ENCODE results near the gene PACS2.

The PACS2 gene

GRCh38 chr14:105355850-105356604, 41.5 kb downstream of the PACS2 start:
- H2AFZ ChIP-seq (ENCODE audit: low read length), result no peak overlapping the region
- peaks cover 6% of the 10 kb centered on the region; the same call in 1 of the 2 replicates for H3K36me3 ChIP-seq (ENCODE audit: insufficient read depth, low read length)
- H4K20me1 ChIP-seq (ENCODE audit: insufficient read depth, low read length, poor library complexity, severe bottlenecking), result peaks cover 4% of the 10 kb centered on the region
- H3K79me2 ChIP-seq (ENCODE audit: insufficient read depth, low read length), result no peaks in the 10 kb centered on the region
- TF ChIP-seq CTCF (conservative IDR thresholded peaks at IDR 0.05; ENCODE audit: low read length) (no peak), EZH2phosphoT487 (IDR thresholded peaks at IDR 0.05; ENCODE audit: borderline replicate concordance) (no peak)
- H3K27me3 ChIP-seq (ENCODE audit: insufficient read depth, low read length, poor library complexity, severe bottlenecking), result no peaks in the 10 kb centered on the region
- H3K4me1 ChIP-seq (ENCODE audit: insufficient read depth, low read length, poor library complexity, severe bottlenecking), result peaks cover 4% of the 10 kb centered on the region
- no peaks in the 10 kb centered on the region for H3F3A ChIP-seq (ENCODE audit: low read depth)
- H3K4me3 ChIP-seq (ENCODE audit: low read length, poor library complexity, severe bottlenecking), result no peak overlapping the region
- no peak overlapping the region for H3K4me2 ChIP-seq (ENCODE audit: low read depth, low read length, poor library complexity, severe bottlenecking)
- H3K9me2 ChIP-seq (replicated peaks; ENCODE audit: low read depth, low read length), result no peaks in the 10 kb centered on the region
- no peak overlapping the region for H3K9ac ChIP-seq (ENCODE audit: low read depth, low read length, poor library complexity, severe bottlenecking)
- no peaks in the 10 kb centered on the region for H3K9me3 ChIP-seq (ENCODE audit: insufficient read depth, low read depth, low read length)

GRCh38 chr14:105356927-105357326, 42.4 kb downstream of the PACS2 start:
- peaks cover 3% of the 10 kb centered on the region; the same call in 1 of the 2 replicates for H3K36me3 ChIP-seq (ENCODE audit: insufficient read depth, low read length)
- no peak overlapping the region for H3K4me2 ChIP-seq (ENCODE audit: low read depth, low read length, poor library complexity, severe bottlenecking)
- H3K79me2 ChIP-seq (ENCODE audit: insufficient read depth, low read length), result no peaks in the 10 kb centered on the region
- peaks cover 2% of the 10 kb centered on the region for H3K4me1 ChIP-seq (ENCODE audit: insufficient read depth, low read length, poor library complexity, severe bottlenecking)
- no peaks in the 10 kb centered on the region for H3K9me2 ChIP-seq (replicated peaks; ENCODE audit: low read depth, low read length)
- no peak overlapping the region for H2AFZ ChIP-seq (ENCODE audit: low read length)
- no peak overlapping the region for H3K9ac ChIP-seq (ENCODE audit: low read depth, low read length, poor library complexity, severe bottlenecking)
- H3K27me3 ChIP-seq (ENCODE audit: insufficient read depth, low read length, poor library complexity, severe bottlenecking), result no peaks in the 10 kb centered on the region
- no peak overlapping the region for H3K4me3 ChIP-seq (ENCODE audit: low read length, poor library complexity, severe bottlenecking)
- peaks cover under 1% of the 10 kb centered on the region for H4K20me1 ChIP-seq (ENCODE audit: insufficient read depth, low read length, poor library complexity, severe bottlenecking)
- TF ChIP-seq CTCF (conservative IDR thresholded peaks at IDR 0.05; ENCODE audit: low read length), result no peak
- TF ChIP-seq EZH2phosphoT487 (IDR thresholded peaks at IDR 0.05; ENCODE audit: borderline replicate concordance), result no peak
- H3F3A ChIP-seq (ENCODE audit: low read depth), result no peaks in the 10 kb centered on the region
- H3K9me3 ChIP-seq (ENCODE audit: insufficient read depth, low read depth, low read length), result no peaks in the 10 kb centered on the region

GRCh38 chr14:105357626-105358025, 43.1 kb downstream of the PACS2 start:
- Histone ChIP-seq H3K4me2 (ENCODE audit: low read depth, low read length, poor library complexity, severe bottlenecking) (no peak overlapping the region), H3K9me3 (ENCODE audit: insufficient read depth, low read depth, low read length) (no peaks in the 10 kb centered on the region), H3K27me3 (ENCODE audit: insufficient read depth, low read length, poor library complexity, severe bottlenecking) (no peaks in the 10 kb centered on the region), H3K4me1 (ENCODE audit: insufficient read depth, low read length, poor library complexity, severe bottlenecking) (no peaks in the 10 kb centered on the region), H3K9ac (ENCODE audit: low read depth, low read length, poor library complexity, severe bottlenecking) (no peak overlapping the region), H2AFZ (ENCODE audit: low read length) (no peak overlapping the region), H3K36me3 (ENCODE audit: insufficient read depth, low read length) (peaks cover 3% of the 10 kb centered on the region; the same call in 1 of the 2 replicates), H3F3A (ENCODE audit: low read depth) (no peaks in the 10 kb centered on the region), H3K79me2 (ENCODE audit: insufficient read depth, low read length) (no peaks in the 10 kb centered on the region), H3K4me3 (ENCODE audit: low read length, poor library complexity, severe bottlenecking) (no peak overlapping the region), H3K9me2 (replicated peaks; ENCODE audit: low read depth, low read length) (no peaks in the 10 kb centered on the region), H4K20me1 (ENCODE audit: insufficient read depth, low read length, poor library complexity, severe bottlenecking) (no peaks in the 10 kb centered on the region)
- TF ChIP-seq EZH2phosphoT487 (IDR thresholded peaks at IDR 0.05; ENCODE audit: borderline replicate concordance), result no peak
- no peak for TF ChIP-seq CTCF (conservative IDR thresholded peaks at IDR 0.05; ENCODE audit: low read length)
